HG02623 (cell line): ENCODE results near the gene AKNA.

Experiments
- ATAC-seq: cut with Tn5 transposase; IDR thresholded peaks from one replicate; pipeline ENCODE4 v1.9.1; 2021; ENCODE audit warnings: moderate library complexity; ENCODE audit not compliant: unreplicated experiment

The AKNA gene

DNA sequence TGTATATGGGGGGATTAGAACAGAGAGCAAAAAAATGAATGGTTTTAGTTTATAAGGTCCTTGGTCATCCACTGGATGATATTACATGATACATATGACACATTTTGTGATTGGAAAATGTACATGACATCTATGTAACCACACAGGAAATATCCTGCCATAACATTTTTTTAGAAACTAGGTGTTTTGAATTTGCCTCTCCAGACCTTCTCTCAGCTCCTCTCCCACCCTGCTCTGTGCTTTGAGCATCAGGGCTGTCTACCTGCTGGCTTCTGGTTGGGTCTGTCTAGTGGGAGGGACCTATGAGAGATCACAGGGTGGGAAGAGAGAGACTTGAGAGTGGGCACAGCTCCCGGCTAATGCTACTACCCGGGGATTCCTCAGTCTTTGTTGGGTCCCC lies 24.4 kb downstream of the AKNA start:
- no peak for ATAC-seq

DNA sequence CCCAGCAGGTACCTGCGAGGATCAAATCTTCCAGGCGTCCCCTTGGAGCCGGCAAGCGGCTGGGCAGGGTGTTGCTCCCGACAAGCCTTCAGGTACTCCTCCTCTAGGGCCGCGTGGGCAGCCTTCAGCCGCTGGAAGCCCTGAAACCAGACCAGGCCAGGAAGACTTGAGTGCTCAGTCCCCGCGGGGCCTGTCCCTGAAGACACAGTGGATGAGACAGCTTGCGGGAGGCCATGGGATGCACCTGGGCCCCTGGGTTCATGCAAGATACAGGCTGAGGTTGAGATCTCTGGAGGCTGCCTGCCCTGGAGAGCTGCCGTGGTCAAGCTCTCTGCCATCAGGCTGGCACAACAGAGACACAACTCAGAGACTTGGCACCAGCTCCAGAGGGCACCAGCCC lies 25.4 kb downstream of the AKNA start:
- no peak for ATAC-seq

DNA sequence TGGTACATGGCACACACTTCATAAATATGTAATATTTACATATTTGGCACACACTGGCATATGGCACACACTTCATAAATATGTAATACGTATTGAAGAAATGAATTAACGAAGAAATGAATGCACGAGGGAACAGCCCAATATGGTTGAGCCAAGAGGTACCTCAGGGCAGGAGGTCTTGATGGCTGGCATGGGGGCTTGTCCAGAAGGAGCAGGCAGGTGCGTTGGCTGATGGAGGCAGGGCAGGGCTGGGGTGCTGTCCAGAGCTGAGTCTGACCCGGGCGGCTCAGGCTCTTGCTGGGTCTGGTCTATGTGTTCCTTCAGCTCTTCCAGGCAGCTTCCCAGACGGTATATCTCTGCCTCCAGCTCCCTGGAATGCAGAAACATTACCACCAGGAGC lies 26.2 kb downstream of the AKNA start:
- no peak for ATAC-seq

DNA sequence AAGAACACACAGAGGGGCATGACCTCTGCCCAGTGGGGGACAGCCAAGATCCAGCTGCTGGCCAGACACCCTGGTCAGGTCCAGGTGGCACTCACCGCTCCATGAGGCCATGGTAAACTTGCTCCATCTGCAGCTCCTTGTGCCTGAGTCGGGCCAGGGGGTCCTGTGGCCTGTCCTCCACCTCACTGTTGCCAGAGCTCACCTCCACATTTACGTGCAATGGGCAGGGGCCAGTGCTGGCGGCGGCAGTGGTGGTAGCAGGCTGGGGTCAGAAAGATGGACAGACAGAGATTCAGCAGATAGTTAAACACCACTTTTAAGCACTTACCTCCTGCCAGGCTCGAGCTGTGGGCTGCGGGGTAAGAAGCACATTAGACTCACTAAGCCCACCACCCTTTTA lies 28.0 kb downstream of the AKNA start:
- ATAC-seq, result no peak

DNA sequence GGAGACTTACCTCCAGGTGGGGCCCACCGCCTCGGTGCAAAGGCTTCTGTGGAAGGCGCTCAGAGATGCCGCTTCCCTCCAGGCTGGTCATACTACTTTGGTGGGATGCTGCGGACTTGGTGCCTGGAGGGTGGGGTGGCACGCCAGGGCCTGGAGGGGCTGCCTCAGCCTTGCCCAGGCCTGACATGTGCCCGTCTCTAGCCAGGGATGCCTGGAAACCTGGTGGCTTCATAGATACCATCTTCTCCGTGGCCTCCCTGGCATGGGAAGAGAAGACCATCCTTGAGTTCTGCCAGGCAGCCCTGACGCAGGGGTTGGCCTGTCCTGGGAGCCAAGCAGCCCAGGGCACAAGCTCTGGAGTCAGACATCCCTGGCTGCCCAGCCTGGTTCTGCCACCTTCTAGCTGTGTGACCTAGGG lies 29.9 kb downstream of the AKNA start:
- no peak for ATAC-seq

DNA sequence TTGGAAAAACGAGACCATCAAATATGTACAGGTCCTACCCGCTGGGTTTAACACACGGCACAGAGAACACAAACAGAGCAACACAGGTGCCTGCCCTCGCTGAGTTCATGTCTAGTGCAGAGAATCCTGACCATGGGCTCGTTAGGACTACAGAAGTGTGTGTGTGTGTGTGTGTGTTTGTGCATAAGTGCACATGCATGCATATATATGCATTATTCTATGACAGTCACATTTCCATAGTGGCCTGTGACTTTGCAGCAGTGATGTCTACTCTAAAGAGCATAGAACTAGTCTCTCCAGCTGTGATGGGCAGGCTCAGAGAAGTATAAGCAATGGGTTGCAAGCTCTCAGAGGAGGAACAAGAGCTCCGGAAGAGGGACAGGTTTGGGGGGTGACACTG lies 30.4 kb downstream of the AKNA start:
- no peak for ATAC-seq

DNA sequence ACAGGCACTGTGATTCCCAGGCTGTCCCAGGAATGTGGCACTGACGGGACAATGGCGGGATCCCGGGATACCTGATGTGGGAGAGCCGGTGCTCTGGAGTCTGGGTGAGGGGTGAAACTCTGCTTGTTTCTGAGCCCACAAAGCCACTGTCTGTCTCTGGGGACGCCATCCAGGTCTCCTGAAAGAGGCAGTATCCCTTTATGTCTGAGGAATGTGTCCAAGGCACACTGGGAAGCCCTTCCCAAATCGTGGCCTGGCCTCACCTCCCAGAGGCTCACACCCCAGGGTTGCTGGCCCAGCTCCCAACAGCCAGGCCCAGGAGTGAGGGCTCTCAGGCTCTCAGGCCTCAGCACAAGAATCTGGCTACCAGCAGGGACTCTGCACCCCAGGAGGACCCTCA lies 31.0 kb downstream of the AKNA start:
- ATAC-seq, result no peak

DNA sequence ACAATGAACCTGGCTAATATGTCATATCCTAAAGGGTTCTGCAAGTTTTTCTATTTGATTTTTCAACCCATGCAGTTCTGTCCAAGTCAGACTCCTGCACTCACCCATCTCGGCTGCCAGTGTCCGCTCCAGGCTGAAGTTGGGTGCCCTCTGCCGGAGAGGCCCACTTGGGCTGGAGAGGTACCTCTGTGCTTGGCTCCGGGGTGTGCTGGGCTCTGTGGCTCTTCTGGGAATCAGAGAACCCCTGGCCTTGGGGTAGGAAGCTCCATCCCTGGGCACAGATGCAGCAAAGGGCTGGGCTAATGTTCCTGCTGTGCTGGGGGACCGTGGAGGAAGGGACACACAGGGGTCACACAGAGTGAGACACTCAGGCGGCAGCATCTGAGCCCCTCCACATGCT lies 32.0 kb downstream of the AKNA start:
- no peak for ATAC-seq

DNA sequence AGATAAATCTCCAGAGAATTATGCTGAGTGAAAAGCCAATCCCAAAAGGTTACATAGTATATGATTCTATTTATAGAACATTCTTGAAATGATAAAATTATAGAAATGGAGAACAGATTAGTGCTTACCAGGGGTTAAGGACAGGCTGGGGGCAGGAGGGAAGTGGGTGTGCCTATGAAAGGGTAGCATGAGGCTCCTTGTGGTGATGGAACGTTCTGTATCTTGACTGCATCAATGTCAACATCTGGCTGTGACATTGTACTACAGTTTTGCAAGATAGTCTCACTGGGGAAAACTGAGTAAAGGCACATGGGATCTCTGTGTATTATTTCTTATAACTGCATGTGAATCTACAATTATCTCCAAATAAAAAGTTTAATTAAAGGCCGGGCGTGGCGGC lies 35.9 kb downstream of the AKNA start:
- no peak for ATAC-seq

DNA sequence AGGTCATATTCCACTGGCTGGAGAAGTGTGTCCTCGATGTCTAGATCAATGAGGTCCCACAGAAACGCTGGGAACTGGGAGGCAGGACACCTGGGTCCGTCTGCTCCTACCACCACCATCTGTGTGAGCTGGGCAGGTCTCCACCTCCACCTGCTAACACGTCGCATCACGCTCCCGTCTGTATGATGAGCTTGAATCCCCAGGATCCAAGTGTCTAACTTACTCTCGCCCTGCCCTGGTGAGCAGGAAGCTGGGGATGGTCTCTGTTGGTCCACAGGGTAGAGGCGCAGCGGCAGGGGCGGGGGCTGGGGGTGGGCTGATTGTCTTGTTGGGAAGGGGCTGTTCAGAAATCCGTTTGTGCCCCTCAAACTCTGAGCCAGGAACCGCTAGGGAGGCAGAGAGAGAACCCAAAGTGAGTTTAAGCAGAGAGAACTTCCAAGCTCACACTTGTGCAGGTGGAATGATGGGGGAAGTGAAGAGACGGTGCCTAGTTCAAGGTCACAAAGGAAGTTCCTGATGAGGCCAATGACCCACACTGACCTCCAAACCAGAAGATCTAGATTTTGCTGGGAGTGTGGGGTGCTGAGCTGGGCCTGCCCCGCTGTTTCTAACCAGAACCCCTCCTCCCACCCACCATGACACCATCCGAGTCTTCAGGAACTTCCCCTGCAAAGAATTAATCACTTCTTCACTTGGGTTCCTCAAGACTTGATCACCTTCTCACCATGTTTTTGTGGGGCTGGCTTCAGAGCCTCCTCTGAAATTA lies 37.0 kb downstream of the AKNA start:
- no peak for ATAC-seq

DNA sequence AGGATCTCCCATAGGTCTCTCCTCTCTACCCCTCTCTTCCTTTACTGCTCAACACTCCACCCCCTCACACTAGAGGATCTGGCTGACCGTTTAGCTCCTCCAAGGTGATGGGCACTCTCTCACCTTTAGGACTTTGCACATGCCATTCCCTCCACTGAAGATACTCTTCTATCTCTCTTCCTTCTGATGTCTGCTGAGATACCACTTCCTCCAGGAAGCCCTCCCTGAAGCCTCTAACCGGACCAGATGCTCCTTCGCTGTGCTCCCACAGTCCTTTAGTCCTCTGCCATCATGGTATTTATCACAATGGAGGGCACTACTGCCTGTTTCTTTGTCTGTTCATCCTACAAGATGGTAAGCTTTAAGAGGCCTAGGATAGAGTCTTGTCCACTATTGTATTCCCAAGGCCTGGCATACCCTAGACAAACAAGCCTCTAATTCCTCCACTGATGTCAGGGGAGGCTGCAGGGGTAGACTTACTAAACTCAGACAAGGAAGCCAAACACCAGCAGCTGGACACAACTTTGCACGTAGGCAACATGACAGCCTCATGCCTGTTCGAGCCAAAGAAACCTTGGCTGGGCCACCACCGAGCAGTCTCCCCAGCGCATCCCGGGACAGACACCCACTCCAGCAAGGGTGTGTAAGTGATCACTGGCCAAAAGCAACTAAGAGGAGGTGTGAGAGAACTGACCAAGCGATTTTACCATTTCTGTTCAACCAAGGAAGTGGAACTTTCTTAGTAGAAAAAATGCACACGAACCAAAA lies 37.9 kb downstream of the AKNA start:
- ATAC-seq, result no peak

DNA sequence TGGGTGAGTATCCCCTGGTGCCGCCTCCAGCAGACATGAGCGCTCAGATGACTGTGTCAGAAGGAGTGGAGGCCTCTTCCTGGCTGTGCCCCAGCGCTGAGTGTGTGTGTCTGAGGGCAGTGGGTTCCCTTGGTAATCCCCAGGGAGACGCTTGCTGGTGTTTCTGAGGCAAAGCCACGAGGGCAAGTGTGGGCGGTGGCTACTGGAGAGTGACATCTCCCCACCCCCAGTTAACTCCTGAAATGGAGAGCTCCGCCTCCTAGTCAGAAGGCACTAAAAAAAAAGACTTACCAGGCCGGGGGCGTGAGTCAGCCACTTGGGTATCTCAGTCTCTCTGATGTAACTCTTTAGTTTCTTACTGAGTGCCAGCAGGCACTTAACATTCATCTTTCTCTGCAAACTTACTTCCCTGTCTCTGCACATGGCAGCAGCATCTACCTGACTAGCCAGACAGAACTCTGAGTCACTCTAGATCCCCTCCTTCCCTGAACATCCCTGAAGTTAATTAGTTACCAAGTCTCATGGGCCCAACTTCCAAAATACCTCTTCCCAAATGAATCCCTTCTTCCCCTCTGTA lies 38.8 kb downstream of the AKNA start:
- peak; percentile 84 for ATAC-seq

DNA sequence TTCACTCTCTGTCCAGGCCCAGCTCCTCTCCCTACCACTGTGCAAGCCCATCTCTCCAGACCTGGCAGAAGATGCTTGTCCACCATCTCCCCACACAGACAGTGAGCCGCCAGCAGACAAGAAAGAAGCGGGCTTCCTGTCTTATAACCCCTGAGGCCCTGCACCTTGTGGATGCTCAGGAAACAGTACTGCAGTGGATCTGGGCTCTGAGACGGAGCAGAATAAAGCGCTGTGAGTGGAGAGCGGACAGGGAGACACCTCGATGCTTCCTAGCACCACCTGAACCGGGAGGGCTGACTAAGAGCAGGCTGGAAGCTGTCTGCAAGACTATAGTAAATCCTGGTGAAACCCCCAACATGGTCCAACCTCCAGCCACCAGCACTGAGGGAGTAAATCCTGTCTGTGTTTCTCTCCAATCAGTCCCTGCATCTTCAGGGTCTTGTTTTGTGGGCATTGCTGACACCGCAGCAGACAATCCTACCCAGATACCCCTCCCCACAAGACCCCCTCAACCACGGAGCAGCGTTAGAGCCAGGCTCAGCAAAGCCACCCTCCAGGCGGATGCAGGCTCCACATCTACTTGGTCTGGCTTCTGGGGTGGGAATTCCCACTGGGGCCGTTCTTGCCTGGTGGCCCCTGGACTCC lies 39.4 kb downstream of the AKNA start:
- ATAC-seq, result no peak

DNA sequence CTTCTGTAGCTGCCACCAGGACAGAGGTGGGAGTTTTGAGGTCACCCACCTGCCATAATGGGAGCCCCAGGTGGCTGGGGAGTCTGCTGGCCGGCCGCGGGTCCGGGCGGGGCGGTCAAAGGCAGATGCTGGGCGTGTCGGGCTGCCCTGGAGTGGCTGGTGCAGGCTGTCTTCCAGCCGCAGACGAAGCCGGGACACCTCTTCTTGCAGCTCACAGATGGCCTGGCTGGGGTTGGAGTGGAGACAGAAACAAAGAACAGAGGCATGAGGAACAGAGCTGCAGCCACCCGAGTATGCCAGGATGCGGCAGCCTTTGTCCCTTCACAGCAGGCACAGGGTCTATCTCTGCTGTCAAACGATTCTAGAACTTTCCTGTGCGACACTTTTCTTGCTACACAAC lies 40.1 kb downstream of the AKNA start:
- no peak for ATAC-seq

DNA sequence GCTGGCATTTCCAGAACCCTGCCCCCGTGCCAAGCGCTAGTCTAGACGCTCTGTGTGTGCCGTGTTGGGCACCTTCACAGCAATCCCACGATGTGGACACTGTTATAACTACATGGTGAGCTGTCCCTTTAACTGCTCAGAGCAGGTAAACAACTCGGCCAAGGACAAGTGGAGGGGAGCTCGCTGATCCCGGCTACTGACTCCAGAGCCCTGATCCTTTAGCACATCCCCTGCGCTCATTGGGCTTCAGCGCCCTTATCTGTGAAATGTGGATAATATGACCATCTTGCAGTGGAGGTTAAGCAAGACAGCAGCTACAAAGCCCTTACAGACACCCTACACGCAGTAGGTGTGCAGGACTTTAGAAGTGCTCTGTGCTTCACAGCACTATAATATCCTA lies 41.6 kb downstream of the AKNA start:
- no peak for ATAC-seq

DNA sequence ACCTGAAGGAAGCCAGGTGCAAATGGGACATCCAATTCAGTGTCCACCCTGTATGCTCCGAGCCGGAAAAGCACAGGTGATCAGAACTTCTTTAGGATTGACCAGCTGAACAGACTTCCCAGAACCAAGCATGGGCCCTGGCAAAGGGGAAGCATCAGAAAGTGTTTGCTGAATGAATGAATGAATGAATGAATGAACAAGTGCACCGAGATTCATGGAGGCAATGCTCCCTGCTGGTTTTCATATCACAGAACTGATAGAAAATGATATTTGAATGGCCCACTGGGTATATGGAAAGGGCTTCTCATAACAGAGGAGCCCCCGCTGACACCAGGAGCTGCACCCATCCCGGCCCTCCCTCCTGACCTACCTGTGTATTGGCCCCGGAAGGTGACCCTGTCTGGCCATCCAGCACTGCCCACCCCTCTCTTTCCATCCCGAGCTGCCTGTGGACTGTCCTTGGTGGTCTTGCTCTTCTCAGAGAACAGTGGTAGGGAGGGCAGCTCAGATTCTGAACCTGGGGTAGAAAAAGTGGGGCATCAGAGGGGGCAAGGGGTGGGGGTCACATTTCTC lies 42.2 kb downstream of the AKNA start:
- ATAC-seq, result no peak

DNA sequence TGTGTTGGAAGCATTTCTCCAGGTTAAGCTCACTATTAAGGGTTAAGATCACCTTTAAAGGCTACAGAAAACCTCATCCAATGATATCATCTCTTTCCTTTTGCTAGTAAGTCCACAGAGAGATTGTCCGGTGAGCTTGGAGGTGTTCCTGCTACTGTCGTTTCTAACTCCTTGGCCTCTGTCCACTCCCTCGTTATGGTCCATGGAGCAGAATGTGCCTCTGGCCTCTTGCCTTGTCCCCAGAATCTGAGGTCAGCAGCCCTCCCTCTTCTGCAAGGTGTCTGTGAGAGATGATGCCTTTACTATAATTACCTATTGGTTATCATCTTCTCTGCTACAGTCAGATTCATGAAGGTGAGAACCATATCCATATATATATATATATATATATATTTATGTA lies 43.1 kb downstream of the AKNA start:
- ATAC-seq, result no peak

DNA sequence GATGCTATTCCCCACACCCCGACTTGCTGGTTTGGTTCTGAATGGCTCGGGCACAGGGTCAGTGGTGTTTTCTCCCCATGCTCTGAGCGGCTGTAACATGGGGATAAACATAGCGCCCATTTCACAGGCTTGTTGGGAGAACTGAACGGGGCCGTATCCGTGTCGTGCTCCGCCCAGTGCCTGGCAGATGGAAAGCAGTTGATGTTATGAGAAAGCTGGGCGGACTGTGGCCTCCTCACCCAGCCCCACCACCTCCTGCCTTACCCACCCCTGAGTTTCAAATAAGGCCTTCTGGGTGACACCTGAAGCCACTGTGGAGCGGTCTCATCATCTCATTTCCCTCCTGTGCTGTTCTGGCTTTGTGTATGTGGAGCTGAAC lies 43.6 kb downstream of the AKNA start:
- ATAC-seq, result no peak

DNA sequence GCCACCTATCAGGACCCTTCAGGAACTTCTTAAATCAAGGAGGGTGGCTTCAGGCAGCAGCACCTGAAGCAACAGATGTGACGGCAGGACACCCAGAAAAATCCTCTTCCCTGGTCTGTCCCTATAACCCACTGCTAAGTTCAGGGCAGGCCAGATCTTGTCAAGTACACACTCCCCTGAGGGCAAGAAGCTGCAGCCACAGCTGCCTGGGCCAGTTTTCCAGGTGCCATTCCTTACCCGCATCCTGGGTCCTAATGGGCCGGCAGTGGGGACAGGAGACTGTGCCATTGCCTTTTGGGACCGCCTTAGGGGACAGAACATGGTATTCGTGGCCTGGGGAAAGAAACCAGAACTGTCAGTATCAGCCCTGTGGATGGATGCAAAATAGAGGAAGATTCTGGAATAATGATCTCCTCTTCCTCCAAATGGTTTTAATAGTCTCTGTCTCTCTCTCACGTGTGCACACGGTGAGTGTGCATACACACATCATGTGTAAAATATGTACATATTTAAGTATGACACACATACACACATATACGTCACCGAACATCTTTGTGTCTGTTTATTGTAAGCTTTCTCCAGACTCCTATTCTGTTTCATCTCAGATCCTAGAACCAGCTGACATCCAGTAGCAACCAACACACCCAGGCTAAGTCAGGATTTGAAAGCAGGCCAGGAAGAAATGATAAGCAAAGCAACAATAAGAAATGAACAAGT lies 44.2 kb downstream of the AKNA start:
- ATAC-seq, result no peak

DNA sequence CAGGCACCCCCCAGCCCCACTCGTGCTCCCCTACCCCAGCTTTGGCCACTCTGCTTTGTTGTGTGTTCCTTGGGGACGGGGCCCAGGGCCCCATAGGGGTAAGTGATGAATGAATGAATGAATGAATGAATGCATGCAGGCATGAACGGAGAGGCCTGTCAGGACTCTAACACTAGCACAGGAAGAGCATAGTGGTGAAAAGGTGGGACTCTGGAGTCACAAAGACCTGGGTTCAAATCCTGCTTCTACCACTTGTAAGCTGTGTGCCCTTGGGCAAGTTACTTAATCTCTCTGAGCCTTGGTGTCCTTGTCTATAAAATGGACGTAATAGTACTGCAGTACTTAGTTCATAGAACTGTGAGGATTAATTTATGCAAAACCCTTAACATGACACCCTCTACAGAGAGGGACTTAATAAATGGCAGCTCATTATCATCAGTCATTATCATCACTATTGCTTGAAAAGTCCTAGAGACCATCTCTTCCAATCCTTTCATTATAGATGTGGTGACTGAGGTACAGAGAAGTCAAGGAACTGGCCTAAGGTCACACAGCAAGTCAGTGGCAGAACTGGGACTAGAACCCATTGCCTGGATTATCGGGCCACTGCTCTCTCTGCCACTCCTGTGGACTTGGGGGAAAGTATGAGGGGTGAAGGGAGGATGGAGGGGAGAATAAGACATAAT lies 44.9 kb downstream of the AKNA start:
- no peak for ATAC-seq
